HG02610 (cell line): ENCODE measurements around the gene ZNF407.

Experiments used
- ATAC-seq: cut with Tn5 transposase; IDR thresholded peaks from one replicate; pipeline ENCODE4 v1.9.1; 2021; ENCODE audit warnings: mild to moderate bottlenecking, moderate library complexity; ENCODE audit not compliant: unreplicated experiment

Gene ZNF407

GRCh38 chr18:74579496-74580065 is 18.1 kb upstream of the ZNF407 start:
- peak; percentile 55 for ATAC-seq

GRCh38 chr18:74582642-74583041 is 15.0 kb upstream of the ZNF407 start:
- ATAC-seq = no peak

GRCh38 chr18:74587441-74587840 is 10.2 kb upstream of the ZNF407 start:
- ATAC-seq = no peak

GRCh38 chr18:74589021-74589420 is 8.6 kb upstream of the ZNF407 start:
- no peak for ATAC-seq

GRCh38 chr18:74589811-74590210 is 7.9 kb upstream of the ZNF407 start:
- no peak for ATAC-seq

- ATAC-seq = no peak
Measured at GRCh38 chr18:74590671-74591070, 7.0 kb upstream of the ZNF407 start.

- ATAC-seq = no peak
Measured at GRCh38 chr18:74595431-74595830, 2.2 kb upstream of the ZNF407 start.

GRCh38 chr18:74597034-74597661 is 522 bp upstream of the ZNF407 start:
- peak; percentile 28 for ATAC-seq

GRCh38 chr18:74598350-74599001 is 806 bp downstream of the ZNF407 start:
- peak; percentile 52 for ATAC-seq

- ATAC-seq = no peak
Measured at GRCh38 chr18:74604361-74604760, 6.7 kb downstream of the ZNF407 start.

GRCh38 chr18:74604774-74605173 is 7.1 kb downstream of the ZNF407 start:
- ATAC-seq = no peak

- no peak for ATAC-seq
Measured at GRCh38 chr18:74608681-74609080, 11.0 kb downstream of the ZNF407 start.

- ATAC-seq = no peak
Measured at GRCh38 chr18:74609535-74609934, 11.9 kb downstream of the ZNF407 start.

- no peak for ATAC-seq
Measured at GRCh38 chr18:74610051-74610615, 12.5 kb downstream of the ZNF407 start.

GRCh38 chr18:74610860-74611259 is 13.2 kb downstream of the ZNF407 start:
- no peak for ATAC-seq

GRCh38 chr18:74611765-74612164 is 14.1 kb downstream of the ZNF407 start:
- ATAC-seq = no peak

GRCh38 chr18:74613381-74613780 is 15.7 kb downstream of the ZNF407 start:
- ATAC-seq = peak; percentile 46

- ATAC-seq = no peak
Measured at GRCh38 chr18:74616494-74616893, 18.8 kb downstream of the ZNF407 start.

GRCh38 chr18:74617486-74617885 is 19.8 kb downstream of the ZNF407 start:
- no peak for ATAC-seq

GRCh38 chr18:74622072-74622471 is 24.4 kb downstream of the ZNF407 start:
- ATAC-seq = no peak

GRCh38 chr18:74623047-74623816 is 25.6 kb downstream of the ZNF407 start:
- no peak for ATAC-seq
